PC-3 (cell line): ENCODE results near the gene FADD.

ENCODE experiments used
- EZH2 ChIP-seq: fragments of 300-600 bp; sonication (generic); IDR thresholded peaks from one replicate; pipeline ENCODE4 v1.6.1; 2017; ENCODE audit warnings: antibody characterized with exemption, mild to moderate bottlenecking, low read length; ENCODE audit not compliant: unreplicated experiment
- EZH2phosphoT487 ChIP-seq: fragments of 300-600 bp; sonication (generic); IDR thresholded peaks from 2 replicates; pipeline ENCODE4 v1.6.1; 2018; ENCODE audit warnings: mild to moderate bottlenecking, antibody characterized with exemption, low read length, borderline replicate concordance
- TF ChIP-seq, protein P1 (sequence below): fragments of 300-600 bp; sonication (generic); conservative IDR thresholded peaks from 2 replicates; pipeline ENCODE4 v1.5.1; 2017; ENCODE audit warnings: antibody characterized with exemption, low read depth, mild to moderate bottlenecking, low read length

DNA sequence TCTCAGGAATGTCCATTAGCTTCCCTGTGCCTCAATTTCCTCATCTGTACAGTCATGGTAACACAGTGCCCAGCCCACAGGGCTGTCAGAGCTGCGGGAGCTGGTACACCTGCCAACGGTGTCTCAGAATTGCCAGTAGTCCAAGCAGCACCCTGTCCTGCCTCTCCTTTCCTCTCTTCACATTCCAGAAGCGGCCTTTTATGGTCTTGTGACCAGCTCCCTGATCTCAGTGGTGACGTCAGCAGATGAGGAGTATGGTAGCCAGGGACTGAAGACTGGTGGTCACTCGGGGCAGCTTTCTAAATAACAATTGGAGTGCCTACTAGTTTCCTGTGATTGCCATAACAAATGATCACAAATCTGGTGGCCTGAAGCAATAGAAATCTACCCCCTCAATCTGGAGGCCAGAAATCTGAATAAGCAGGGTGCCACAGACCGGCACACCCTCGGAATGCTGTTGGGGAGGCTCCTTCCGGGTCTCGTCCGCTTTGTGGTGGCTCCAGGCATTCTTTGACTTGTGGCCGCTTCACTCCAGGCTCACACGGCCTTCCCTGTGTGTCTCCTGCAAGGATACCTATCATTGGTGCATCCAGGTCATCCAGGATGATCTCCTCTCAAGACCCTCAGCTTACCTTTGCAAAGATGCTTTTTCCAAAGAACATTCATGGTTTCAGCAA, 2.1 kb downstream of the FADD start:
- TF ChIP-seq, protein P1, sequence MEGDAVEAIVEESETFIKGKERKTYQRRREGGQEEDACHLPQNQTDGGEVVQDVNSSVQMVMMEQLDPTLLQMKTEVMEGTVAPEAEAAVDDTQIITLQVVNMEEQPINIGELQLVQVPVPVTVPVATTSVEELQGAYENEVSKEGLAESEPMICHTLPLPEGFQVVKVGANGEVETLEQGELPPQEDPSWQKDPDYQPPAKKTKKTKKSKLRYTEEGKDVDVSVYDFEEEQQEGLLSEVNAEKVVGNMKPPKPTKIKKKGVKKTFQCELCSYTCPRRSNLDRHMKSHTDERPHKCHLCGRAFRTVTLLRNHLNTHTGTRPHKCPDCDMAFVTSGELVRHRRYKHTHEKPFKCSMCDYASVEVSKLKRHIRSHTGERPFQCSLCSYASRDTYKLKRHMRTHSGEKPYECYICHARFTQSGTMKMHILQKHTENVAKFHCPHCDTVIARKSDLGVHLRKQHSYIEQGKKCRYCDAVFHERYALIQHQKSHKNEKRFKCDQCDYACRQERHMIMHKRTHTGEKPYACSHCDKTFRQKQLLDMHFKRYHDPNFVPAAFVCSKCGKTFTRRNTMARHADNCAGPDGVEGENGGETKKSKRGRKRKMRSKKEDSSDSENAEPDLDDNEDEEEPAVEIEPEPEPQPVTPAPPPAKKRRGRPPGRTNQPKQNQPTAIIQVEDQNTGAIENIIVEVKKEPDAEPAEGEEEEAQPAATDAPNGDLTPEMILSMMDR = no peak
- TF ChIP-seq EZH2 = no peak
- TF ChIP-seq EZH2phosphoT487 = no peak
